HFFc6 (cell line): ENCODE data around the gene SLC16A4. TPM values are rescaled to one million over a fixed set of nuclear protein-coding genes. Genes with fewer than 3 reads are reported as not detected.

Source experiments
- DNase-seq: peaks from one replicate; pipeline ENCODE4 v3.0.0-alpha.2; 2018
- H3K27ac Mint-ChIP-seq: 2 replicates; pipeline ENCODE4 v1.8.0; 2020; ENCODE audit warnings: mild to moderate bottlenecking, mixed read lengths
- H3K27me3 Mint-ChIP-seq: 2 replicates; pipeline ENCODE4 v1.8.0; 2021; ENCODE audit warnings: mild to moderate bottlenecking, moderate library complexity, mixed read lengths; ENCODE audit not compliant: insufficient read depth
- H3K36me3 Mint-ChIP-seq: 2 replicates; pipeline ENCODE4 v1.8.0; 2021; ENCODE audit warnings: low read depth, mixed read lengths
- H3K4me1 Mint-ChIP-seq: 2 replicates; pipeline ENCODE4 v1.8.0; 2020; ENCODE audit warnings: low read depth, mixed read lengths
- H3K4me3 Mint-ChIP-seq: 2 replicates; pipeline ENCODE4 v1.8.0; 2020; ENCODE audit warnings: mild to moderate bottlenecking, moderate library complexity, mixed read lengths
- H3K9me3 Mint-ChIP-seq: 2 replicates; pipeline ENCODE4 v1.8.0; 2020; ENCODE audit warnings: mild to moderate bottlenecking, mixed read lengths
- CTCF ChIP-seq: fragments of 200-600 bp; sonication (generic); IDR thresholded peaks from 2 replicates; pipeline ENCODE4 v1.5.0; 2021; ENCODE audit warnings: antibody characterized with exemption, mild to moderate bottlenecking
- total RNA-seq, 6 experiments: library from RNA; stranded (reverse); fragmentation: NEBNext Ultra II Directional; extraction: Animal tissue kit (Norgen Biotek cat#: 25700); gene quantifications; 2 replicates in 1 of 6; 3 replicates in 5 of 6; pipeline ENCODE4 v1.2.3, GENCODE V29; 2021

Gene SLC16A4
- total RNA-seq, 6 experiments from 2014 or later: 14.7 to 25.2 (median 21.5) TPM

DNA sequence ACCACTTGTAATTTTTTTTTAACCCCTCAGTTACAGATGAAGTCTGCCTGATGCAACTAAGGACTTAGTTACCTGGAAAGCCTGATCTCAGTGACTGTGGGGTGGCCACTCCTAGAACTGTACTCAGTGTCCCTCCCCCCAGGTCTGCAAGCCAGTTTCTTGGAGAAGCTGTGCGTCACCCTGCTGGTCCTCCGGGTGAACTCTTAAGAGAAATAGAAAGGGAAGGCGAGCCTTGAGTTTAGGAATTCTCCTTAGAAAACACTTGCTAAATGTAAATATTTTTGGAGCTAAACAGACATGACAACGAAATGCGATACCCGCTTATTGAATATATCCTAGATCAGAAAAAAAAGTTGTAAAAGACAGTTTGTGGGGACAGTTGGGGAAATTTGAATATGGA lies 730 bp downstream of the SLC16A4 start:
- peaks cover 71% of the 10 kb centered on the region for H3K4me1 Mint-ChIP-seq
- peak; percentile 64 for DNase-seq
- TF ChIP-seq CTCF: peak; percentile 22; the same call in 1 of the 2 replicates
- peaks cover 1% of the 10 kb centered on the region; the same call in 1 of the 2 replicates for H3K36me3 Mint-ChIP-seq
- peak overlapping the region; percentile 80 for H3K4me3 Mint-ChIP-seq
- H3K9me3 Mint-ChIP-seq: no peaks in the 10 kb centered on the region
- no peaks in the 10 kb centered on the region; the same call in 1 of the 2 replicates for H3K27me3 Mint-ChIP-seq
- H3K27ac Mint-ChIP-seq: peak overlapping the region; percentile 81

DNA sequence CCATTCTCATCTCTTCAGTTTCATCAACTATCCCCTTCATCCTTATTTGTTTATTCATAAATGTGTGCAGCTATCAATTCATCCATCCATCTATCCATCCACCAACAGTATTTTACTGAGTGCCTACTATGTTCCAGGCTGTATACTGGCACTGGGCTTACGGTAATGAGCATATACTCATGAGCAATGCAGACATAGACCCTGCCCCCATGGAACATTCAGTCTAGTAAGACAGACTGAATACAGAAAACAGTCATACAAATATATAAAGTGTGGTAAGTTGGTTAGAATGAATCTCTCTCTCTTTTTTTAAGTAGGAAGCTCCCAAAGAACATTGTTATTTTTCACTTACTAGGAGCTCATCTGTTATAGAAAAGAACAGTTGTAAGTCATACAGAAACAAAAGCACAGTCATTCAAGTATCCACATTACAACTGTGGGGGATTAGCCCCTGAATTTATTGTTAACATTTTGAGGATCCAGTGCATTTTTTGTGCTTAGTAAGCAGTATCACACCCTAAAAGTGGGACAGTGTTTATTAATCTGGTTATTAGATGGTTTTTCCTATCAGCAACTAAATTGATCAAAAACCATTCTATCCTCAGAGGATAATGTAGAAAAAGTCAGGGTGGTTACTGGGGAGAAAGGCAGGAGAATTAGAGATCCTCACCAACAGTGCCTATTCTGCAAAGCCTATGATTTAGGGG lies 3.6 kb downstream of the SLC16A4 start:
- no peak for TF ChIP-seq CTCF
- Mint-ChIP-seq H3K9me3 (no peaks in the 10 kb centered on the region), H3K27ac (no peak overlapping the region), H3K27me3 (no peaks in the 10 kb centered on the region), H3K36me3 (peaks cover 16% of the 10 kb centered on the region; the same call in 1 of the 2 replicates), H3K4me3 (no peak overlapping the region), H3K4me1 (peaks cover 65% of the 10 kb centered on the region)
- no peak for DNase-seq

GRCh38 chr1:110385369-110385768 lies 5.5 kb downstream of the SLC16A4 start:
- Mint-ChIP-seq H3K9me3 (no peaks in the 10 kb centered on the region), H3K4me1 (peaks cover 47% of the 10 kb centered on the region), H3K27me3 (no peaks in the 10 kb centered on the region), H3K4me3 (no peak overlapping the region), H3K27ac (peak overlapping the region; percentile 15), H3K36me3 (peaks cover 29% of the 10 kb centered on the region)
- TF ChIP-seq CTCF: no peak
- no peak for DNase-seq

DNA sequence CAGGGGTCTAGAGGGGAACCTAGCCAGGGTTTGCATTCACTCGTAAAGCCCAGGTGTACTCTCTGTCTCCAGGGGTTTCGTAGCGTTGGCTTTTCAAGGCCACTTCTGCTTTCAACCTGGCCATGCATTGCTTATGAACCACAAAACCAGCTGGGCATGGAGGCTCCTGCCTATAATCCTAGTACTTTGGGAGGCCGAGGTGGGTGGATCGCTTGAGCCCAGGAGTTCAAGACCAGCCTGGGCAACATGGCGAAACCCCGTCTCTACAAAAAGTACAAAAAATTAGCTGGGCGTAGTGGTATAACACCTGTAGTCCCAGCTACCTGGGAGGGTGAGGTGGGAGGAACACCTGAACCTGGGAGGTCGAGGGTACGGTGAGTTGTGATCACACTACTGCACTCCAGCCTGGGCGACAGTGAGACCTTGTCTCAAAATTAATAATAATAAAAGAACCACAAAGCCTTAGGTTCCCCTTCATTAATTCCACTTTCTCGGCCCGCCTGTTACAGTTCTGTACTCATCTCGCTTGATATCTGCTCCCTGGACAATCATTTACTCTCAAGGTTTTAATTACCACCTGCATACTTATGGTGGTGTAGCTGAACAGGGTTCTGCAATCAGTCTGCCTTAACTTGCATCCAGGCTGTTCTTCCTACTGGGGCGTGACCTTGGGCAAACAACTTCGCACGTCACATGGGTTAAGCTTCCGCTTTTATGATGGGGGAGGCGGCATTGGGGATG lies 6.1 kb downstream of the SLC16A4 start:
- H3K9me3 Mint-ChIP-seq: no peaks in the 10 kb centered on the region
- DNase-seq: no peak
- TF ChIP-seq CTCF: no peak
- H3K4me1 Mint-ChIP-seq: peaks cover 41% of the 10 kb centered on the region
- H3K36me3 Mint-ChIP-seq: peaks cover 32% of the 10 kb centered on the region
- no peak overlapping the region for H3K4me3 Mint-ChIP-seq
- peak overlapping the region; percentile 36; the same call in 1 of the 2 replicates for H3K27ac Mint-ChIP-seq
- H3K27me3 Mint-ChIP-seq: no peaks in the 10 kb centered on the region

- no peak for TF ChIP-seq CTCF
- H3K4me1 Mint-ChIP-seq: peaks cover 32% of the 10 kb centered on the region
- H3K4me3 Mint-ChIP-seq: peak overlapping the region; percentile 75
- H3K36me3 Mint-ChIP-seq: peaks cover 45% of the 10 kb centered on the region
- peak overlapping the region; percentile 94 for H3K27ac Mint-ChIP-seq
- no peaks in the 10 kb centered on the region for H3K9me3 Mint-ChIP-seq
- peak; percentile 44 for DNase-seq
- H3K27me3 Mint-ChIP-seq: no peaks in the 10 kb centered on the region
These were observed 7.4 kb downstream of the SLC16A4 start for GRCh38 chr1:110383251-110383990.
